Ishikawa (cell line): ENCODE results near the gene CORO7.

Source experiments
- CEBPB ChIP-seq: IDR thresholded peaks from 2 replicates; pipeline ENCODE4 v1.6.1; 2012
- CREB1 ChIP-seq: IDR thresholded peaks from 2 replicates; pipeline ENCODE4 v1.6.1; 2012; ENCODE audit warnings: low read depth
- EGR1 ChIP-seq: IDR thresholded peaks from 2 replicates; pipeline ENCODE4 v1.6.1; 2012
- EP300 ChIP-seq: IDR thresholded peaks from 2 replicates; pipeline ENCODE4 v1.6.1; 2012; ENCODE audit warnings: borderline replicate concordance
- FOXM1 ChIP-seq: IDR thresholded peaks from 2 replicates; pipeline ENCODE4 v1.6.1; 2012; ENCODE audit warnings: low read depth, borderline replicate concordance
- MAX ChIP-seq: IDR thresholded peaks from 2 replicates; pipeline ENCODE4 v1.6.1; 2012
- NFIC ChIP-seq: IDR thresholded peaks from 2 replicates; pipeline ENCODE4 v1.6.1; 2012
- RAD21 ChIP-seq: IDR thresholded peaks from 2 replicates; pipeline ENCODE4 v1.6.1; 2012; ENCODE audit warnings: low read depth
- REST ChIP-seq: IDR thresholded peaks from 2 replicates; pipeline ENCODE4 v1.6.1; 2012; ENCODE audit warnings: low read depth, mild to moderate bottlenecking
- TAF1 ChIP-seq: IDR thresholded peaks from 2 replicates; pipeline ENCODE4 v1.6.1; 2012; ENCODE audit warnings: low read depth, mild to moderate bottlenecking
- TCF12 ChIP-seq: IDR thresholded peaks from 2 replicates; pipeline ENCODE4 v1.6.1; 2012; ENCODE audit warnings: low read depth
- TEAD4 ChIP-seq: IDR thresholded peaks from 2 replicates; pipeline ENCODE4 v1.6.1; 2012
- YY1 ChIP-seq: IDR thresholded peaks from 2 replicates; pipeline ENCODE4 v1.6.1; 2012; ENCODE audit warnings: low read depth
- ZBTB7A ChIP-seq: IDR thresholded peaks from 2 replicates; pipeline ENCODE4 v1.6.1; 2012; ENCODE audit warnings: low read depth
- TF ChIP-seq, protein P1 (sequence below): IDR thresholded peaks from 2 replicates; pipeline ENCODE4 v1.6.1; 2012

Gene CORO7

GRCh38 chr16:4336701-4337539 is 79.5 kb downstream of the CORO7 start:
- no peak for TF ChIP-seq CEBPB
- TF ChIP-seq FOXM1 = no peak
- TF ChIP-seq REST = no peak
- no peak for TF ChIP-seq TAF1
- TF ChIP-seq YY1 = no peak
- no peak for TF ChIP-seq ZBTB7A
- no peak for TF ChIP-seq RAD21
- no peak for TF ChIP-seq TEAD4
- no peak for TF ChIP-seq TCF12
- no peak for TF ChIP-seq MAX
- TF ChIP-seq EP300 = no peak
- no peak for TF ChIP-seq EGR1
- no peak for TF ChIP-seq NFIC
- TF ChIP-seq CREB1 = no peak
- TF ChIP-seq, protein P1, sequence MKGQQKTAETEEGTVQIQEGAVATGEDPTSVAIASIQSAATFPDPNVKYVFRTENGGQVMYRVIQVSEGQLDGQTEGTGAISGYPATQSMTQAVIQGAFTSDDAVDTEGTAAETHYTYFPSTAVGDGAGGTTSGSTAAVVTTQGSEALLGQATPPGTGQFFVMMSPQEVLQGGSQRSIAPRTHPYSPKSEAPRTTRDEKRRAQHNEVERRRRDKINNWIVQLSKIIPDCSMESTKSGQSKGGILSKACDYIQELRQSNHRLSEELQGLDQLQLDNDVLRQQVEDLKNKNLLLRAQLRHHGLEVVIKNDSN = no peak

DNA sequence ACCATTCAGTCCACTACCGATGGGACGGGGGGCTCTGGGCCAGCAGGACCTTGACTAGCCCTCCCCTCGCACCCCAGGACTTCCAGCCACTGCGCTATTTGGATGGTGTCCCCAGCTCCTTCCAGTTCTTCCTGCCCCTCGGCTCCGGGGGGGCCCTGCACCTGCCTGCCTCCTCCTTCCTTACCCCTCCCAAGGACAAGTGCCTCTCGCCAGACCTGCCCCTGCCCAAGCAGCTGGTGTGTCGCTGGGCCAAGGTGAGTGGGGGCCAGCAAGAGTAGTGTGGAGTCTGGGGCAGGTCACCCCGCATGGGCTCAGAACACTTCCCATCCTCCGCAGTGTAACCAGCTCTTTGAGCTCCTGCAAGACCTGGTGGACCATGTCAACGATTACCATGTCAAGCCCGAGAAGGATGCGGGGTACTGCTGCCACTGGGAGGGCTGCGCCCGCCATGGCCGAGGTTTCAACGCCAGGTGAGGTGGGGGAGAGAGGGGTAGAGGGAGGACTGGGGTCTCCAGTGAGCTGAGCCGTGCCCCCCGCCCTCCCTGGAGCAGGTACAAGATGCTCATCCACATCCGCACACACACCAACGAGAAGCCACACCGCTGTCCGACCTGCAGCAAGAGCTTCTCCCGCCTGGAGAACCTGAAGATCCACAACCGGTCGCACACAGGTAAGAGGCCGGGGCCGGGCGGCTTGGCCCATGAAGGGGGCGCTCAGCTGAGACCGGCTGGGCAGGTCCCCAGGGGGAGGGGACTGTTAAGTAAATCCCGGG is 81.5 kb downstream of the CORO7 start:
- TF ChIP-seq TAF1 (no peak), FOXM1 (no peak), CEBPB (no peak), MAX (no peak), TEAD4 (no peak), CREB1 (no peak), ZBTB7A (no peak), YY1 (no peak), TCF12 (no peak), NFIC (no peak), EP300 (no peak), RAD21 (no peak), EGR1 (no peak), REST (no peak)
- TF ChIP-seq, protein P1 = no peak

GRCh38 chr16:4333308-4333638 is 83.1 kb downstream of the CORO7 start:
- TF ChIP-seq CEBPB = no peak
- TF ChIP-seq RAD21 = no peak
- no peak for TF ChIP-seq TEAD4
- TF ChIP-seq MAX = no peak
- TF ChIP-seq, protein P1 = no peak
- TF ChIP-seq ZBTB7A = no peak

DNA sequence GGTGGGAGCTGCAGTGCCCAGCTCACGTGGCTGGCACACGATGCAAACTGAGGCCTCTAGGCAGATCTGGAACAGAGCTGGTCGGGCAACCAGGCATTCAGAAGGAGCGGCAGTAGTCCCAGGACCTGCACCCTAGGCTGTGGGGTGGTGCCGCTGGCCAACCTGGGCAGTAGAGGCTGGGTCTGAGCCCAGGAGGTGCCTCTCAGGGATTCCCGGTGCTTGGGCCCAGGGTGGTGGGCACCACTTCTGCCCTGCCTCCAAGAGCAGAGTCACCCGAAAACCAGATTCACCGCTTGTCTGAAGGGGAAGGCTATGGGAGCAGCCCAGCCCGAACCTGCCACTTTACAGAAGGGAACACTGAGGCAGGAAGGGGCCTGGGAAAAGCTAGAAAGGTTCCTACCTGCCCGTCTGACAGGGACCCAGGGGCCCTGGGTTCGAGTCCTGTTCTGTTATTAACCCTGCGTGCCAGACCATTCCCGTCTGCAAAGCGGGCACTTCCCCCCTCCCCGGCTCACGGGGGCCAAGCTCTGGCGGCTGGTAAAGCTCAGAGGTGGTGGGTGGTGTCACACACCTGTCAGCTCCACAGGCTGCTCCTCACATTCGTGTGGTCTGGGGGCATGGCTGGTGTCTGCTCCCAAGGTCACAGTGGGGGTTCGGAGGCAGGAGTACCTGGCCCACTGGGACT is 83.6 kb downstream of the CORO7 start:
- TF ChIP-seq CEBPB = no peak
- no peak for TF ChIP-seq TEAD4
- TF ChIP-seq TCF12 = no peak
- TF ChIP-seq REST = no peak
- no peak for TF ChIP-seq FOXM1
- TF ChIP-seq TAF1 = no peak
- no peak for TF ChIP-seq NFIC
- TF ChIP-seq CREB1 = no peak
- no peak for TF ChIP-seq EP300
- TF ChIP-seq, protein P1 = no peak
- TF ChIP-seq MAX = no peak
- TF ChIP-seq ZBTB7A = no peak
- no peak for TF ChIP-seq RAD21
- TF ChIP-seq YY1 = no peak
- TF ChIP-seq EGR1 = no peak
